K562 (cell line): ENCODE results near the gene UNC119.

Source experiments
- BACH1 ChIP-seq: fragments of 200-800 bp; sonication (Bioruptor generic); IDR thresholded peaks from 2 replicates; pipeline ENCODE4 v1.6.1; 2016; ENCODE audit warnings: missing genetic modification characterization, missing compliant biosample characterization
- BCLAF1 ChIP-seq, 2 experiments: fragments of 450-650 bp in 1 of 2; IDR thresholded peaks; 2 replicates each; pipeline ENCODE4 v1.6.1; 2011 to 2017; ENCODE audit warnings: low read depth in 2 of 2, antibody characterized with exemption in 1 of 2, borderline replicate concordance in 1 of 2, low read length in 1 of 2, mild to moderate bottlenecking in 1 of 2, mixed read lengths in 1 of 2; ENCODE audit not compliant: control insufficient read depth in 1 of 2
- BRF1 ChIP-seq: IDR thresholded peaks from 3 replicates; pipeline ENCODE4 v1.6.1; 2011; ENCODE audit warnings: borderline replicate concordance, mild to moderate bottlenecking; ENCODE audit not compliant: insufficient read length; ENCODE audit errors: extremely low read depth
- MYNN ChIP-seq, 2 experiments: sonication (generic); formaldehyde crosslinking in 1 of 2; IDR thresholded peaks; 2 replicates each; pipeline versions ENCODE4 v1.5.0 to v1.6.1; 2016 to 2020; ENCODE audit warnings: antibody characterized with exemption in 1 of 2, missing genetic modification reagents in 1 of 2
- POLR2AphosphoS5 ChIP-seq: IDR thresholded peaks from 2 replicates; pipeline ENCODE4 v1.6.1; 2011; ENCODE audit warnings: mild to moderate bottlenecking, low read depth, low read length, moderate library complexity; ENCODE audit not compliant: control insufficient read depth, insufficient read depth
- RBBP5 ChIP-seq: fragments of 200-600 bp; sonication (generic); IDR thresholded peaks from 2 replicates; pipeline ENCODE4 v1.6.1; 2012; ENCODE audit warnings: borderline replicate concordance, mild to moderate bottlenecking, low read length, control low read depth, inconsistent platforms; ENCODE audit not compliant: insufficient read depth, poor library complexity, severe bottlenecking
- SMAD1 ChIP-seq: fragments of 150-350 bp; IDR thresholded peaks from 2 replicates; pipeline ENCODE4 v1.6.1; 2014; ENCODE audit warnings: low read length, low read depth; ENCODE audit not compliant: partially characterized antibody
- TAF1 ChIP-seq: IDR thresholded peaks from 2 replicates; pipeline ENCODE4 v1.6.1; 2011; ENCODE audit warnings: mild to moderate bottlenecking, low read length, moderate library complexity; ENCODE audit not compliant: insufficient read depth, control insufficient read depth, severe bottlenecking; ENCODE audit errors: extremely low read depth
- ZNF655 ChIP-seq: fragments of 250-450 bp; sonication (Bioruptor Pico); IDR thresholded peaks from 2 replicates; pipeline ENCODE4 v1.5.0; 2021
- ZNF740 ChIP-seq, 3 experiments: fragments of 200-800 bp in 1 of 3; sonication (Bioruptor generic) in 1 of 3; sonication (generic) in 1 of 3; formaldehyde crosslinking in 1 of 3; IDR thresholded peaks; 2 replicates each; pipeline versions ENCODE4 v1.6.1 to v1.8.0; 2016 to 2022; ENCODE audit warnings: mild to moderate bottlenecking in 2 of 3, missing compliant biosample characterization in 2 of 3, missing genetic modification characterization in 2 of 3, missing genetic modification reagents in 1 of 3
- TF ChIP-seq, protein P1 (sequence below): fragments of 450-650 bp; formaldehyde crosslinking; IDR thresholded peaks from 2 replicates; pipeline ENCODE4 v1.4.0; 2020; ENCODE audit warnings: mild to moderate bottlenecking, moderate library complexity

DNA sequence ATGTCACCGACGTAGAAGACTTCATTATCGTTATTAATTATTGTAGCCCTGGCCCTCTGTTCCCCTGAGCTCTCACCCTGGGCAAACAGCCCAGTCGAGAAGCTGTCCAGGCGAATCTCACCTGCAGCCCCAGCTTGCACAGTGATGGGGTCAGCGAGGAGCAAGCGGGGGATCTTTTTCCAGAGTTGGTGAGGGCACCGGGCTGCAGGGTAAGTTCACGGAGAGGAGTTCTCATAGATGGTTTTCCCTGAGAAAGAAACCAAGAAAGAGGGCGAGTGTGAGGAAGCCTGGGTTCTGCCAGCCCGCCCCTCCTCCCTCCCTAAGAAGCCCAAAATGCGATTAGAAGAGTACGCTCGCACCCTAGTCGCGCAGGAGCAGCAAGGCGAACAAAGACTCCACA is 46.0 kb upstream of the UNC119 start:
- no peak for TF ChIP-seq BCLAF1 (IDR thresholded peaks at IDR 0.05; ENCODE audit: borderline replicate concordance in 1 of 2, control insufficient read depth in 1 of 2, low read depth in 2 of 2, low read length in 1 of 2)
- no peak for TF ChIP-seq BRF1
- no peak for TF ChIP-seq ZNF740 (CRISPR knock-in tag; IDR thresholded peaks at IDR 0.05)
- TF ChIP-seq ZNF740 (tag; IDR thresholded peaks at IDR 0.05), result no peak
- TF ChIP-seq BACH1 (tag), result no peak
- TF ChIP-seq, protein P1, sequence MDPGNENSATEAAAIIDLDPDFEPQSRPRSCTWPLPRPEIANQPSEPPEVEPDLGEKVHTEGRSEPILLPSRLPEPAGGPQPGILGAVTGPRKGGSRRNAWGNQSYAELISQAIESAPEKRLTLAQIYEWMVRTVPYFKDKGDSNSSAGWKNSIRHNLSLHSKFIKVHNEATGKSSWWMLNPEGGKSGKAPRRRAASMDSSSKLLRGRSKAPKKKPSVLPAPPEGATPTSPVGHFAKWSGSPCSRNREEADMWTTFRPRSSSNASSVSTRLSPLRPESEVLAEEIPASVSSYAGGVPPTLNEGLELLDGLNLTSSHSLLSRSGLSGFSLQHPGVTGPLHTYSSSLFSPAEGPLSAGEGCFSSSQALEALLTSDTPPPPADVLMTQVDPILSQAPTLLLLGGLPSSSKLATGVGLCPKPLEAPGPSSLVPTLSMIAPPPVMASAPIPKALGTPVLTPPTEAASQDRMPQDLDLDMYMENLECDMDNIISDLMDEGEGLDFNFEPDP (CRISPR knock-in tag), result no peak
- TF ChIP-seq ZNF655, result no peak
- no peak for TF ChIP-seq POLR2AphosphoS5
- TF ChIP-seq RBBP5, result no peak
- TF ChIP-seq MYNN (IDR thresholded peaks at IDR 0.05), result no peak
- no peak for TF ChIP-seq MYNN (CRISPR knock-in tag; IDR thresholded peaks at IDR 0.05)
- TF ChIP-seq SMAD1, result no peak
- no peak for TF ChIP-seq TAF1
